Loucy (cell line): ENCODE measurements around the gene AJAP1.
"Not testable (repeated sequence)": the region's sequence is repeated elsewhere in the genome, so short reads cannot be mapped to it uniquely, and the experiment has no call there.

Experiments used
- H2AFZ ChIP-seq: fragments of 200-600 bp; sonication (generic); 2 replicates; pipeline ENCODE4 v1.6.0; 2016; ENCODE audit warnings: antibody characterized with exemption, mild to moderate bottlenecking, low read length, moderate library complexity
- H3F3A ChIP-seq: fragments of 200-600 bp; 2 replicates; pipeline ENCODE4 v1.6.0; 2016; ENCODE audit warnings: antibody characterized with exemption, low read depth, mild to moderate bottlenecking
- H3K27me3 ChIP-seq: fragments of 200-600 bp; sonication (generic); 2 replicates; pipeline ENCODE4 v1.6.1; 2014; ENCODE audit warnings: low read length, mild to moderate bottlenecking; ENCODE audit not compliant: insufficient read depth, poor library complexity, severe bottlenecking
- H3K36me3 ChIP-seq: fragments of 200-600 bp; sonication (generic); 2 replicates; pipeline ENCODE4 v1.6.1; 2016; ENCODE audit warnings: low read length; ENCODE audit not compliant: insufficient read depth
- H3K4me1 ChIP-seq: fragments of 200-600 bp; sonication (generic); 2 replicates; pipeline ENCODE4 v1.5.1; 2014; ENCODE audit warnings: low read length, mild to moderate bottlenecking; ENCODE audit not compliant: insufficient read depth, poor library complexity, severe bottlenecking
- H3K4me2 ChIP-seq: fragments of 200-600 bp; sonication (generic); 2 replicates; pipeline ENCODE4 v1.6.0; 2014; ENCODE audit warnings: antibody characterized with exemption, low read length, low read depth, mild to moderate bottlenecking; ENCODE audit not compliant: poor library complexity, severe bottlenecking
- H3K4me3 ChIP-seq: fragments of 200-600 bp; sonication (generic); 2 replicates; pipeline ENCODE4 v1.5.1; 2014; ENCODE audit warnings: low read length, mild to moderate bottlenecking, mixed read lengths; ENCODE audit not compliant: poor library complexity, severe bottlenecking
- H3K79me2 ChIP-seq: fragments of 200-600 bp; sonication (generic); 2 replicates; pipeline ENCODE4 v1.6.1; 2014; ENCODE audit warnings: low read length; ENCODE audit not compliant: insufficient read depth
- H3K9ac ChIP-seq: fragments of 200-600 bp; sonication (generic); 2 replicates; pipeline ENCODE4 v1.6.0; 2014; ENCODE audit warnings: mild to moderate bottlenecking, low read depth, low read length, moderate library complexity; ENCODE audit not compliant: poor library complexity, severe bottlenecking
- H3K9me2 ChIP-seq: fragments of 200-600 bp; sonication (generic); replicated peaks from 2 replicates; pipeline ENCODE4 v1.6.1; 2016; ENCODE audit warnings: low read depth, low read length, mixed read lengths
- H3K9me3 ChIP-seq: fragments of 200-600 bp; sonication (generic); 2 replicates; pipeline ENCODE4 v1.6.1; 2014; ENCODE audit warnings: mild to moderate bottlenecking, antibody characterized with exemption, low read length, low read depth; ENCODE audit not compliant: insufficient read depth
- H4K20me1 ChIP-seq: fragments of 200-600 bp; sonication (generic); 2 replicates; pipeline ENCODE4 v1.6.0; 2014; ENCODE audit warnings: antibody characterized with exemption, low read length, mild to moderate bottlenecking; ENCODE audit not compliant: insufficient read depth, poor library complexity, severe bottlenecking
- CTCF ChIP-seq: fragments of 200-600 bp; sonication (generic); conservative IDR thresholded peaks from 2 replicates; pipeline ENCODE4 v1.5.1; 2014; ENCODE audit warnings: mild to moderate bottlenecking, antibody characterized with exemption, low read length
- EZH2phosphoT487 ChIP-seq: fragments of 200-600 bp; IDR thresholded peaks from 2 replicates; pipeline ENCODE4 v1.6.1; 2018; ENCODE audit warnings: antibody characterized with exemption, mild to moderate bottlenecking, moderate library complexity, borderline replicate concordance

The AJAP1 gene

DNA sequence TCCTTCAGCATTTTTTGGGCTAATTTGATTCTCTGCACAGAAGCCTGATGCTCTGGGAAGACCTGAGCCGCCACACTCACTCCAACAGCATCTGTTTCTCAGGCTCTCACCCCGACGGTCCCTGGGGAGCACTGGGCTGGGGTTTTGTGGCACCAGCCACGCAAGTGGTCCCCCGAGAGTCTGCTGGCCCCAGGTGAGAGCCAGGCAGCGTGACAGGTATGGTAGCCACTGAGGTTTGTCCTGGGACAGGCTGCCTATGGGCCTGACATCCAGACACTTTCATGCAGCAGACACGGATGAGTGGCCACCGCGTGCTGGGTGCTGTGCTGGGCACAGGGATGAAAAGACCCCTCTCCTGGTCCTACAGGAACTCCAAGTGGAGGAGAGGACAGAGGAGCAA is 11.0 kb downstream of the AJAP1 start:
- Histone ChIP-seq H3K36me3 (no peaks in the 10 kb centered on the region), H3K4me3 (no peak overlapping the region), H3K9me2 (no peaks in the 10 kb centered on the region), H3K79me2 (no peaks in the 10 kb centered on the region), H2AFZ (no peak overlapping the region), H3K4me2 (no peak overlapping the region), H3K9ac (no peak overlapping the region), H3F3A (no peaks in the 10 kb centered on the region), H3K4me1 (no peaks in the 10 kb centered on the region), H3K27me3 (no peaks in the 10 kb centered on the region), H4K20me1 (no peaks in the 10 kb centered on the region), H3K9me3 (peaks cover 16% of the 10 kb centered on the region; the same call in 1 of the 2 replicates)
- TF ChIP-seq CTCF (no peak), EZH2phosphoT487 (no peak)

GRCh38 chr1:4666683-4667082 is 12.3 kb downstream of the AJAP1 start:
- not testable (repeated sequence) for H3K9ac ChIP-seq, H2AFZ ChIP-seq, H3K4me3 ChIP-seq, H3K4me1 ChIP-seq, H3K9me2 ChIP-seq, H3K4me2 ChIP-seq, H4K20me1 ChIP-seq, H3F3A ChIP-seq, H3K27me3 ChIP-seq, H3K79me2 ChIP-seq, H3K36me3 ChIP-seq
- peaks cover 20% of the 10 kb centered on the region; the same call in 1 of the 2 replicates for H3K9me3 ChIP-seq

DNA sequence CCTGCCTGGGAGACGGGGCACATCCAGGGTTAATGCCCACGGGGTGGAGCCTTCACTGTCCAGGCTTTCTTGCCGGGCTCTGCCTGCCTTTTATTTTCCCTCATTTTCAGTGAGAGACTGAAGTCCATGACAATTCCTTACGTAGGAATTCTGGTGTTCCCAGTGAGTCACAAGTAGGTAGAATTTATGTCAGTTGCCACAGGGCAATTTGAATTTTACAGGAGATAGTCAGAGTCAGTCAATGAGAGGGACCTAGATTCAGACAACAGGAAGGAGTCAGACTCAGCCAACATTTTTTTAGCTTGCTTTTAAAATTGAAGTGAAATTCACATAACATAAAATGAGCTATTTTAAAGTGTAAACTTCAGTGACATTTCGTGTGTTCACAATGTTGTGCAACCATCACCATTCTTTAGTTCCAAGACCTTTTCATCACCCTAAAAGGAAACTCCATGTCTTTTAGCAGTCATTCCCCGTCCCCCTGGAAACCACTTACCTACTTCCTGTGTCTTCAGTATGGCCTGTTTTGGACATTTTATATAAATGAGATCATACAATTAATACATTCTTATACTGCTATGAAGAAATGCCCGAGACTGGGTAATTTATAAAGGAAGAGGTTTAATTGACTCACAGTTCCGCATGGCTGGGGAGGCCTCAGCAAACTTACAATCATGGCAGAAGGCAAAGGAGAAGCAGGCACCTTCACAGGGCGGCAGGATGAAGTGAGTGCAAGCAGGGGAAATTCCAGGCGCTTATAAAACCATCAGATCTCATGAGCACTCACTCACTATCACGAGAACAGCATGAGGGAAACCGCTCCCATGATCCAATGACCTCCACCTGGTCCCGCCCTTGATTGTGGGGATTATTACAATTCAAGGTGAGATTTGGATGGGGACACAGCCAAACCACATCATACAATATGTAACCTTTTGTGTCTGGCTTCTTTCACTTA is 14.6 kb downstream of the AJAP1 start:
- TF ChIP-seq CTCF (no peak), EZH2phosphoT487 (no peak)
- Histone ChIP-seq H3K4me3 (no peak overlapping the region), H3K9me2 (no peaks in the 10 kb centered on the region), H3K36me3 (no peaks in the 10 kb centered on the region), H3K9ac (no peak overlapping the region), H3K4me2 (no peak overlapping the region), H3K79me2 (no peaks in the 10 kb centered on the region), H3K9me3 (peaks cover 15% of the 10 kb centered on the region; the same call in 1 of the 2 replicates), H3F3A (no peaks in the 10 kb centered on the region), H2AFZ (no peak overlapping the region), H3K27me3 (no peaks in the 10 kb centered on the region), H3K4me1 (no peaks in the 10 kb centered on the region), H4K20me1 (no peaks in the 10 kb centered on the region)
